Peyer's patch (tissue), 4 donors: ENCODE data around the gene DIPK1C. TPM values are rescaled to one million over a fixed set of nuclear protein-coding genes. Genes with fewer than 3 reads are reported as not detected.

Experiments used
- DNase-seq, 3 donors: peaks; one replicate each; pipeline ENCODE4 v3.0.0-alpha.2; 2017 to 2019
- H3K27ac ChIP-seq, 4 donors: fragments of 200-600 bp; sonication (generic); one replicate each; pipeline ENCODE4 v1.5.1; 2016 to 2019
- H3K27me3 ChIP-seq, 2 donors: fragments of 200-600 bp; sonication (generic); one replicate each; pipeline ENCODE4 v1.5.1; 2019
- H3K36me3 ChIP-seq, 3 donors: fragments of 200-600 bp; sonication (generic); one replicate each; pipeline ENCODE4 v1.5.1; 2016 to 2019
- H3K4me1 ChIP-seq, 4 donors: fragments of 200-600 bp; sonication (generic); one replicate each; pipeline ENCODE4 v1.5.1; 2016 to 2019
- H3K4me3 ChIP-seq, 4 donors: fragments of 200-600 bp; sonication (generic); 1 replicate in 3 of 4; 2 replicates in 1 of 4; pipeline ENCODE4 v1.5.1; 2016 to 2019; ENCODE audit warnings: mild to moderate bottlenecking in 1 of 4
- H3K9me3 ChIP-seq, 4 donors: fragments of 200-600 bp; sonication (generic); one replicate each; pipeline ENCODE4 v1.5.1; 2016 to 2019; ENCODE audit warnings: mild to moderate bottlenecking in 1 of 4
- CTCF ChIP-seq, 6 experiments: fragments of 450-650 bp in 4 of 6; fragments of 200-600 bp in 2 of 6; sonication (generic) in 1 of 6; IDR thresholded peaks; one replicate each; pipeline ENCODE4 v1.5.1; 2017 to 2019; ENCODE audit warnings: antibody characterized with exemption in 6 of 6, mild to moderate bottlenecking in 3 of 6, moderate library complexity in 1 of 6
- POLR2A ChIP-seq, 2 donors: fragments of 450-650 bp; IDR thresholded peaks; one replicate each; pipeline ENCODE4 v1.5.1; 2017; ENCODE audit warnings: antibody characterized with exemption in 2 of 2, mild to moderate bottlenecking in 2 of 2, moderate library complexity in 2 of 2
- total RNA-seq, 4 donors: library from RNA; depleted of rRNA; stranded (reverse); fragments of >200 nt; gene quantifications; one replicate each; pipeline ENCODE4 v1.1.0, GENCODE V29; 2016

DIPK1C gene
- total RNA-seq, 4 donors from 2014 or later = 0.70 to 0.83 TPM; not detected in 2

- H3K36me3 ChIP-seq = no peaks in the 10 kb centered on the region
- no peak overlapping the region for H3K4me3 ChIP-seq
- DNase-seq = no peak
- H3K4me1 ChIP-seq = no peaks in the 10 kb centered on the region
- no peak overlapping the region for H3K27ac ChIP-seq
- H3K27me3 ChIP-seq = no peaks in the 10 kb centered on the region
- no peaks in the 10 kb centered on the region for H3K9me3 ChIP-seq
- no peak for TF ChIP-seq CTCF (IDR thresholded peaks at IDR 0.05)
- TF ChIP-seq POLR2A (IDR thresholded peaks at IDR 0.05) = no peak
Observed at GRCh38 chr18:74489676-74490075, 32.6 kb upstream of the DIPK1C start.

GRCh38 chr18:74488864-74489263, 31.8 kb upstream of the DIPK1C start:
- Histone ChIP-seq H3K27me3 (no peaks in the 10 kb centered on the region), H3K4me3 (no peak overlapping the region), H3K4me1 (no peaks in the 10 kb centered on the region), H3K36me3 (no peaks in the 10 kb centered on the region), H3K27ac (no peak overlapping the region), H3K9me3 (no peaks in the 10 kb centered on the region)
- no peak for TF ChIP-seq CTCF (IDR thresholded peaks at IDR 0.05)
- no peak for TF ChIP-seq POLR2A (IDR thresholded peaks at IDR 0.05)
- no peak for DNase-seq

GRCh38 chr18:74488354-74488753, 31.2 kb upstream of the DIPK1C start:
- no peak for TF ChIP-seq CTCF (IDR thresholded peaks at IDR 0.05)
- TF ChIP-seq POLR2A (IDR thresholded peaks at IDR 0.05) = no peak
- no peak overlapping the region for H3K27ac ChIP-seq

GRCh38 chr18:74486119-74486849, 29.2 kb upstream of the DIPK1C start:
- Histone ChIP-seq H3K4me1 (no peaks in the 10 kb centered on the region), H3K27ac (no peak overlapping the region), H3K36me3 (no peaks in the 10 kb centered on the region), H3K27me3 (no peaks in the 10 kb centered on the region), H3K9me3 (no peaks in the 10 kb centered on the region), H3K4me3 (no peak overlapping the region)
- TF ChIP-seq CTCF (IDR thresholded peaks at IDR 0.05) (no peak), POLR2A (IDR thresholded peaks at IDR 0.05) (no peak)
- no peak for DNase-seq

More at GRCh38 chr18:74488354-74488753, 31.2 kb upstream of the DIPK1C start:
- H3K27me3 ChIP-seq = no peaks in the 10 kb centered on the region
- no peaks in the 10 kb centered on the region for H3K4me1 ChIP-seq
- no peaks in the 10 kb centered on the region for H3K36me3 ChIP-seq
- no peaks in the 10 kb centered on the region for H3K9me3 ChIP-seq
- no peak overlapping the region for H3K4me3 ChIP-seq
- no peak for DNase-seq

- Histone ChIP-seq H3K27ac (no peak overlapping the region), H3K4me3 (no peak overlapping the region), H3K9me3 (no peaks in the 10 kb centered on the region), H3K4me1 (peaks cover 0 to 10% (median 1%) of the 10 kb centered on the region in 4 donors), H3K36me3 (no peaks in the 10 kb centered on the region), H3K27me3 (no peaks in the 10 kb centered on the region)
- no peak for TF ChIP-seq CTCF (IDR thresholded peaks at IDR 0.05)
- no peak for TF ChIP-seq POLR2A (IDR thresholded peaks at IDR 0.05)
- DNase-seq = no peak
Observed at GRCh38 chr18:74482697-74483096, 25.6 kb upstream of the DIPK1C start.
